Stimulated activated CD8-positive, alpha-beta memory T cell treated with anti-CD3 and anti-CD28 coated beads, Interleukin-2, amount 100 ng/mL, for 1 hour (primary cell): ENCODE results near the gene GJB3.
"Not testable (repeated sequence)": the region's sequence is repeated elsewhere in the genome, so short reads cannot be mapped to it uniquely, and the experiment has no call there.

Source experiments
- DNase-seq, 2 donors: peaks; one replicate each; pipeline ENCODE4 v3.0.0-alpha.2; 2020; ENCODE audit warnings: low read depth in 2 of 2

The GJB3 gene

DNA sequence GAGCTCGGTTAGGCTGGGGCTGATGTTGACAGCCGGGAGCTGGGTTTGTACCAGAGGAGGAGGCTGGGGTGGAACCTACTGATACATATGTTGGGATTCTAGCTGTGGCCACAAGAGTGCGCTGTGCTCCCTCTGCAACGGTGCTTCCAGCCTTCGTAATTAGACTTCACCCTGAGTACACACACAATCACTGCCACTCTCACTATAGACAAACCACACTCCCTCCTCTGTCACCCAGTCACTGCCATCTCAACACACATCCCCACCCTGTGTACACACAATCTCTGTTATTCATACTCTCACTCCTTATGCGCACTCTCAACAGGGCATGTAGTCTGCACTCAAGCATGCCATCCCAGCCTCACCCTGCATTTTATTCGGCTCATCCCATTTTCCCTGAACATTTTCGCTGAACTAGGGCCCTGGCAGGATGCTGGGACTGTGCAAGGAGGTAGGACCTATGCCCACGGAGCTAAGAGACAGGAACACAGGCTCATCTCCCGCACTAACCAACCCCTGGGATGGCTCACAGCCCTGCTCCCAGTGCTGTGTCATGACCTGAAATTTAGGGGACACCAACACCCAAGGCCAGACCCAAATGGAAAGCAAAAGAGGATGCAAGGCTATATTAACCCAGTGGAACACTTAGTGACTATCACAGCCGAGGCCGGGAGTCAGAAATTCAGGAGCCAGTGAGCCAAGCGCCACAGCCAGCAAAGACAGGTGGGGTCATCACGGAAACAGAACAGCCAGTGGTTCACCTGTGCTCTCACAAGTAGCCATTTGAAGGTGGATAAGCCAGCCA lies 5.7 kb downstream of the GJB3 start:
- DNase-seq, result peak; percentile 17 to 28

GRCh38 chr1:34787461-34788420 lies 6.7 kb downstream of the GJB3 start:
- no peak for DNase-seq

DNA sequence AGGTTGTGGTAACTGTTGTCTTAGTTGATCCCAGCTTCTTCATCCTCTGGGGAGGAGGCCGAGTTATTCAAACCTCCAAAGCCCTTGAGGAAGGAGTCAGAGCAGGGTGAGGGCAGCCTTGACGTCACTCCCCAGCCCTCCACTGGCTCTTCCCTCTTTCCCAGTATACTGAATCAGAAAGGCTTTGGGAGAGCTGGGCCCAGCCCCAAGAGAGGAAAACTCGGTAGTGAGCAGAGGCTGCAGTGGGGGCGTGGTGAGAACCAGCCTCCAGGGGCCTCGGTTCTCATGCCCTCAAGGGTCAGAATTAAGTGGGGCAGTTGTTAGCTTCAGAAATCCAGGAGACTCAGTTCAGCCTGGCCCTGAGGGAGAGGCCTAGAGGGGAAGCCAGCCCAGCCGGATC lies 10.0 kb downstream of the GJB3 start:
- DNase-seq, result no peak

GRCh38 chr1:34792424-34792823 lies 11.4 kb downstream of the GJB3 start:
- no peak for DNase-seq

- DNase-seq, result no peak
Measured at GRCh38 chr1:34792868-34793727, 12.1 kb downstream of the GJB3 start, which contains the start of gene GJA4. TSS of gene GJA4 (plus strand) at chr1:34792999. CDS start at chr1:34794214, 1,215 bp downstream.

DNA sequence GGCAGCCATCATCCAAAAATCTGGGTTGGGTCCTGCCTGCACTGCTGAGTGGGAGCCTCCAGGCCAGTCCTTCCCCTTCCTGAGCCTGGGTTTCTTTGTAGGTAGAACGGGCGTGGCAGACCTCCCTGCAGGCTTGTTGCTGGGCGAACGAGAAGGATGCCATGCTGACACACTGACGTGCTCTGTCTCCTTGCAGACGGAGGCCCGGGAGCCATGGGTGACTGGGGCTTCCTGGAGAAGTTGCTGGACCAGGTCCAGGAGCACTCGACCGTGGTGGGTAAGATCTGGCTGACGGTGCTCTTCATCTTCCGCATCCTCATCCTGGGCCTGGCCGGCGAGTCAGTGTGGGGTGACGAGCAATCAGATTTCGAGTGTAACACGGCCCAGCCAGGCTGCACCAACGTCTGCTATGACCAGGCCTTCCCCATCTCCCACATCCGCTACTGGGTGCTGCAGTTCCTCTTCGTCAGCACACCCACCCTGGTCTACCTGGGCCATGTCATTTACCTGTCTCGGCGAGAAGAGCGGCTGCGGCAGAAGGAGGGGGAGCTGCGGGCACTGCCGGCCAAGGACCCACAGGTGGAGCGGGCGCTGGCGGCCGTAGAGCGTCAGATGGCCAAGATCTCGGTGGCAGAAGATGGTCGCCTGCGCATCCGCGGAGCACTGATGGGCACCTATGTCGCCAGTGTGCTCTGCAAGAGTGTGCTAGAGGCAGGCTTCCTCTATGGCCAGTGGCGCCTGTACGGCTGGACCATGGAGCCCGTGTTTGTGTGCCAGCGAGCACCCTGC lies 13.2 kb downstream of the GJB3 start:
- no peak for DNase-seq

DNA sequence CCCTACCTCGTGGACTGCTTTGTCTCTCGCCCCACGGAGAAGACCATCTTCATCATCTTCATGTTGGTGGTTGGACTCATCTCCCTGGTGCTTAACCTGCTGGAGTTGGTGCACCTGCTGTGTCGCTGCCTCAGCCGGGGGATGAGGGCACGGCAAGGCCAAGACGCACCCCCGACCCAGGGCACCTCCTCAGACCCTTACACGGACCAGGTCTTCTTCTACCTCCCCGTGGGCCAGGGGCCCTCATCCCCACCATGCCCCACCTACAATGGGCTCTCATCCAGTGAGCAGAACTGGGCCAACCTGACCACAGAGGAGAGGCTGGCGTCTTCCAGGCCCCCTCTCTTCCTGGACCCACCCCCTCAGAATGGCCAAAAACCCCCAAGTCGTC lies 13.8 kb downstream of the GJB3 start:
- DNase-seq, result no peak

DNA sequence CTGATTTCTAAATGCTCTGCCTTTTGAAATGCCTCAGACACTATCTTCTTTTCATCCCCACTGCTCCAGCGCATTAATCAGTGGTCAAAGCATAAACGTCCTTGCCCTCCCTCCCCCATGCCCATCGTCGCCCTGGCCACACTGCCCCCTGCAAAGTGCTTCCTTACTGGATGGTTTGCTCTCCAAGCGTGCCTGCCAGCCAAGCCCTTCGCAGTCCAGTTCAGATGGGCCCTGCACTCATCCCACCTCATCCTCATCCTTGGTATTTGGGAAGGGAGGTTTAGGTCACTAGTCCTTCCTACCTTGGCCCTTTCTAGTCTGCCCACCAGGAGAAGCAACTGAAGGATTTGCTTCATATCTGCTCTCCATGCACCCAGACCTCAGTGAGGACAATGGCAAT lies 14.9 kb downstream of the GJB3 start:
- no peak for DNase-seq

DNA sequence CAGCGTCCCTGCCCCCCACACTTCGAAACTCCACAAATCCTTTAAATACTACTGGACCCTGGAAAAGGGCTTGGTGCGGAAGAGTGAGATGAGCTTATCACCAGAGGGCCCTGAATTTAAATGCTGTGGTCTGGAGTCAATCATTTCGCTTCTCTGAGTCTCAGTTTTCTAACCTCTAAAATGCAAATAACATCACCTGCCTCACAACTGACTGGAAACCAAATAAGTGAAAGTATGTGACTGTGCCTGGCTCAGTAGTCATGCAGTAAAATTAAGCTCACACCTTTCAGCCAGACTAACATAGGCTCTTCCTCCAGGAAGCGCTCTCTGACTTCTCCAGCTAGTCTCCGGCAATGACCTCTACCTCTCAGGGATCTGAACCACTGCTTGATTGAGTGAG lies 16.0 kb downstream of the GJB3 start:
- no peak for DNase-seq

DNA sequence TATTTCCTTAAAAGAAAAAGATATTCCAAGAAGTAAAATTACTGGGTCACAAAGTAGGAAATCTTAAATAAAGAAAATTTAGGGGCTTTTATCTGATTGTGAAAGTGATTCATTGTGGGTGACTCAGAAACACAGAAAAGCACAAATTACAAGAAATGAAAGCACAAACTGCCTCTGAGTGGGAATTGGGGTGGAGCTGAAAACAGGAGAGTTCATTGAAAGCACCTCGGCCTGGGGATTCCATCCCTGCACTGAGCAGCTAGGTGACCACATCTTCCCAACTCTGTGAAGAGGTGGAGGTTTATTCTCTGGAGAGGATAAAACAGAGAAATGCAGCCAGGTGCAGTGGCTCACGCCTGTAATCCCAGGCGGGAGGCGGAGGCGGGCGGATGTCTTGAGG lies 19.2 kb downstream of the GJB3 start:
- no peak for DNase-seq

GRCh38 chr1:34803770-34804169 lies 22.8 kb downstream of the GJB3 start:
- DNase-seq, result no peak

- no peak for DNase-seq
Measured at GRCh38 chr1:34806396-34806795, 25.4 kb downstream of the GJB3 start.

DNA sequence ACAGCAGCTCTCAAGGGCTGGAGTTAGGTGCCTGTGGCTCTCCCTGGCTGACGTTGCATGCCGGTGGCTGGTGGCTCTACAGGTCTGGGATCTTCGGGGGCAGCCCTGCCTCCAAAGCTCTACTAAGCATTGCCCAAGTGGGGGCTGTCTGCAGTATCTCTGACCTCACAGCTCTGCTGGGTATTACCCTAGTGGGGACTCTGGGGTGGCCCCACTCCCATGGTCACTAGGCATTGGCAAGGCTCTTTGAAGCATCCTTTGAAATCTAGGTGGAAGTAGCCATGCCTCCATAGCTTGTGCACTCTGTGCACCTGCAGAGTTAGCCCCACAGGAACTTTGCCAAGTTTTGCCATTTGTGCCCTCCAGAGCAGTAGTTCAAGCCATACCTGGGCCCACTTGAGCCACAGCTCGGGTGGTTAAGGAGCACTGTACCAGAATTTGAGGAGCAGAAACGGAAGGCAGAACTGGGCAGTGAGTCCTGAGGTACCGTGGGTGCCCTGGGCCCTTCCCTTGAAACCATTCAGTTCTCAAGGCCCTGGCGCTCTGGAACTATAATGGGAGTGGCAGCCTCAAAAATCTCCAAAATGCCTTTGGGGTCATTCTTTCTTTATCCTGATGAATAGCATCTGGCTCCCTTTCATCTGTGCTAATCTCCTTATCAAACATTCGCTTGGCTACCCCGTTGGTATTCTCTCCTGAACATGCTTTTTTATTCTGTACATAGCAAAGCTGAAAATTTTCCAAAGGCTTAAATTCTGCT lies 27.2 kb downstream of the GJB3 start:
- DNase-seq, result no peak

DNA sequence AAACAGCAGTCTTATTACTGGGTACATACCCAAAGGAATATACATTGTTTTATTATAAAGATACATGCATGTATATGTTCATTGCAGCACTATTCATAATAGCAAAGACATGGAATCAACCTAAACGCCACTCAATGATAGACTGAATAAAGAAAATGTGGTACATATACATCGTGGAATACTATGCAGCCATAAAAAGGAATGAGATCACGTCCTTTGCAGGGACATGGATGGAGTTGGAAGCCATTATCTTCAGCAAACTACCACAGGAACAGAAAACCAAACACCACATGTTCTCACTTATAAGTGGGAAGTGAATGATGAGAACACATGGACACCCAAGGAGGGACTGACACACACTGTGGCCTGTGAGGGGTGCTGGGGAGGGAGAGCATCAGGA lies 29.8 kb downstream of the GJB3 start:
- not testable (repeated sequence) for DNase-seq

DNA sequence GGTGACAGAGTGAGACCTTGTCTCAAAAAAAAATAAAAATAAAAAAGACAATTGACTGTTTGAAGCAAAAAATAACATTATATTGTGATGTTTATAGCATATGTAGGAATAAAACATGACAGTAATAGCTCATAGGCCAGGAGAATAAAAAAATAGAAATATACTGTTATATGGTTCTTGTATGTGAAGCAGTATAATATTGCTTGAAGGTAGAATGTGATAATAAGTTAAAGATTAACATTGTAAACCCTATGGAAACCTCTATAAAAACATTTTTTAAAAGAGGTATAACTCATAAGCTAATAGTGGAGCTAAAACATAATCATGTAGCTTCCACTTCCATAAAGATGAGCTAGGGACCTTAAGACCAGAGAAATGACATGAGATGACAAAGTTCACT lies 35.3 kb downstream of the GJB3 start:
- no peak for DNase-seq

- no peak for DNase-seq
Measured at GRCh38 chr1:34816778-34817177, 35.8 kb downstream of the GJB3 start.

DNA sequence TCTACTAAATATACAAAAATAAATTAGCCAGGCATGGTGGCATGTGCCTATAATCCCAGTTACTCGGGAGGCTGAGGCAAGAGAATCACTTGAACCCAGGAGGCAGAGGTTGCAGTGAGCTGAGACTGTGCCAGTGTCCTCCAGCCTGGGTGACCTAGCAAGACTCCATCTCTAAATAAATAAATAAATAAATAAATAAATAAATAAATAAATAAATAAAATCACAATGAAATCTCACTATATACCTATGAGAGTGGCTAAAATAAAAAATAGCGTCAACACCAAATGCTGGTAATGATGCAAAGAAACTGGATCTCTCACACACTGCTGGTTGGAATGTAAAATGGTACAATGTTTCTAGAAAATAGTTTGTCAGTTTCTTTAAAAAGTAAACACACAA lies 37.8 kb downstream of the GJB3 start:
- not testable (repeated sequence) for DNase-seq

DNA sequence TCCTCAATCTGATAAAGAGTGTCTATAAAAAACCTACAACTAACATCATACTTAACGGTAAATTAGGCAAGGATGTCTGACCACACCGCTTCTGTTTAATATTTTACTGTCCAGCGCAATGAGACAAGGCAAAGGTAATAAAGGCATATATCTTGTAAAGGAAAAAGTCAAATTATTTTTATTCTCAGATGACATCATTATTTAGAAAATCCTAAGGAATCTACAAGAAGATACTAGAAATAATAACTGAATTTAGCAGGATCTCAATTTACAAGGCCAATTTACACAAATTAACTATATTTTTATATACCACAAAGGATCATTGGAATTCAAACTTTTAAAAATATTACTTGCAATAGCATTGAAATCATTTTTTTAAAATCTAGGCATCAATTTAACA lies 41.2 kb downstream of the GJB3 start:
- DNase-seq, result no peak

- no peak for DNase-seq
Measured at GRCh38 chr1:34824817-34825454, 43.9 kb downstream of the GJB3 start.
